HG03066 (cell line): Measurements from ENCODE around the gene LCN1.
"Not testable (repeated sequence)": the region's sequence is repeated elsewhere in the genome, so short reads cannot be mapped to it uniquely, and the experiment has no call there.

Experiments used
- ATAC-seq: cut with Tn5 transposase; IDR thresholded peaks from one replicate; pipeline ENCODE4 v1.9.1; 2021; ENCODE audit warnings: low read depth; ENCODE audit not compliant: unreplicated experiment

LCN1 gene

DNA sequence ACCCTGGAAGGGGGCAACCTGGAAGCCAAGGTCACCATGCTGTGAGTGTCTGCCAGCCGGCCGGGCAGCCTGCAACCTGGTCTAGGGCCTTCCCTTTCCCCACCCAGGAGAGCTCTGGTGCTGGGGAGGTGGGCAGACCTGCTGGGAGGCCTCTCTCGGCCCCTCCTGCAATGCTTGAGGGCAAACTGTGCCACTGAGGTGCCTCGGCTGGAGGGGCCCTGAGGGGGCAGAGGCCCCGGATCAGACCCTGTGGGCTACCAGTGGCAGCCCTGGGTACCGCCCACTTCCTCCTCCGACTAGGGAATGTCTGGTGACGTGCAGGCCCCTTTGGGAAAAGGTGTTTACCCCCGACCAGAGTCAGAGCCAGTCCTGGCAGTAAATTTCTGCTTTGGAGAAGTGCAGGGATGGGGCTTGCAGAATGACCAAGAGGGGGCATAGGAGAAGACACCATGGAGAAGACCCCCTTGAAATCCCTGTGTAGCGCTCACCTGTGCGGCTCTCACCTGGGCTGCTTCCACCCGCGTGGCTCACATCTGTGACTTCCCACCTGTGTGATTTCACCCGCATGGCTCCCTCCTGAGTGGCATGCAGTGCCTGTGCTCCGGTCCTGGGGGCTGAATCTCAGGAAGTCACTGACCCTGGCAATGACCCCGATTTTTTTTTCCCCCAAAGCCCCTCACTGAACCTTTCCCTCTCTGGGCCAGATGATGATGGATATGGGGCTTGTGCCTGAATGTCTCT lies 1.1 kb downstream of the LCN1 start:
- ATAC-seq = no peak

- no peak for ATAC-seq
Measured at GRCh38 chr9:135522931-135523330, 1.7 kb downstream of the LCN1 start.

GRCh38 chr9:135523521-135524129 lies 2.4 kb downstream of the LCN1 start:
- no peak for ATAC-seq

DNA sequence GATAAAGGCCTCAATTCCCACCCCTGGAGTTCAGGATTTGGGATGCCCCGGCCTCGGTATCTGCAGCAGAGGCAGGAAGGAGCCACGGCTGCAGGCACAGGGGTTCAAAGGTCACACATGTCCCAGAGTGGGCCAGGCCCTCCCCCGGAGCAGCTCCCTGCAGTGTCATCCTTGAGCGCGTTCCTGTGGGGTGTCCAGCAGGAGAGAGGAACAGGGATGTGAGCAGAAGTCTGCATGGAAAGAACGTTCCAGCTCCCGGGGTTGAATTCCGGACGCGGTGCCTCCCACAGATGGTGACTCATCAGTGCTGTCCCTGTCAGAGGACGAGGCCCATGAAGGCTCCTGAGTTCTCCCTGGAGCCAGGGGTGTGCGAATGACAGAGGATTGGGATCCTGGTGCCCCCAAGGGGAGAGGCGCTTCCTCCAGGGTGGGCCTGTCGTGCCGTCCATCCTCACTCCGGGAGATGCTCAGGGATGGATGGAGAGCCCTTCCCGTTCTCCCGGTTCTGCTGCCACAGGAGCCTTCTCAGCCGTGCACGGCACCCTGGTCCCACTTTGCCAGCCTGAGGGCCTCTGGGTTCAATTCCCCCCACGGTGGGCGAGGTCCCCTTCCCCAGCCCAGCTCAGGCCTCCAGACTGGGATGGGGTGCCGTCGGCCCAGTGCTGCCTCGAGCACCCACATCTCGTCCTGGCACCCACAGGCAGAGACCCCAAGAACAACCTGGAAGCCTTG lies 3.1 kb downstream of the LCN1 start:
- ATAC-seq = no peak

DNA sequence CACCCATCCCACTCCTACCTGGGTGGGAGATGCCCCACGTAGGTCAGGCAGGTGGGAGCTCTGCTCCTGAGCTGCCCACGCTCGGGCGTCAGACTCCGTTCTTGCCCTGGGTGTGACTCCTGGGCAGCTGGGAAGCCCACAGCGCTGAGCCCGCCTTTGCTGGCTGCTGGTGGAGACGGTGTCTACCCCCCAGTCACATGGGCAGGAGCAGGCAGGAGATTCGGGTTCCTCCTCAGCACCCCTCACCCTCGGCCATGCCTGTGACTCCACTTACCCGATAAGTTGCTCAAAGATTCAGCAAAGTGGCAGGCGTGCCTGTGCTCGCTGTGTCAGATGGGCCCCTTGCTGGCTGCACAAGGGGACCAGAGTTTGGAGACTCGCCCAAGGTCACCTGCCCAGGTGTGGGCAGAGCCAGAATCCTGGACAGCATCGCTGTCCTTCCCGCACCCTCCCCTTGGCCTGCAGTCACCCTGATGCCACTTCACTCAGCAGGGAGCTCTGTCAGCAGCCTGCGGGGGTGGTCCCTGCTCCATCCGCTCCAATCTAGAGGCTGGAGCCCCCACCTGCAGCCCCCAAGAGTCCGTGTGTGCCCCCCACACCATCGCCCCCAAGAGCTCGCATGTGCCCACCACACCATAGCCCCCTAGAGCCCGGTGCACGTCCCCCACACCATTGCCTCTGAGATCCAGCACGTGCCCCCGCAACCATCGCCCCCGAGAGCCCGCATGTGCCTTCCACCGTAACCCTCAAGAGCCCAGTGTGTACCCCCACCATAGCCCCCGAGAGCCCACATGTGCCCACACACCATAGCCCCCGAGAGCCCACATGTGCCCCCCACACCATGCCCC lies 4.2 kb downstream of the LCN1 start:
- no peak for ATAC-seq

GRCh38 chr9:135526089-135526729 lies 5.0 kb downstream of the LCN1 start:
- ATAC-seq = no peak

DNA sequence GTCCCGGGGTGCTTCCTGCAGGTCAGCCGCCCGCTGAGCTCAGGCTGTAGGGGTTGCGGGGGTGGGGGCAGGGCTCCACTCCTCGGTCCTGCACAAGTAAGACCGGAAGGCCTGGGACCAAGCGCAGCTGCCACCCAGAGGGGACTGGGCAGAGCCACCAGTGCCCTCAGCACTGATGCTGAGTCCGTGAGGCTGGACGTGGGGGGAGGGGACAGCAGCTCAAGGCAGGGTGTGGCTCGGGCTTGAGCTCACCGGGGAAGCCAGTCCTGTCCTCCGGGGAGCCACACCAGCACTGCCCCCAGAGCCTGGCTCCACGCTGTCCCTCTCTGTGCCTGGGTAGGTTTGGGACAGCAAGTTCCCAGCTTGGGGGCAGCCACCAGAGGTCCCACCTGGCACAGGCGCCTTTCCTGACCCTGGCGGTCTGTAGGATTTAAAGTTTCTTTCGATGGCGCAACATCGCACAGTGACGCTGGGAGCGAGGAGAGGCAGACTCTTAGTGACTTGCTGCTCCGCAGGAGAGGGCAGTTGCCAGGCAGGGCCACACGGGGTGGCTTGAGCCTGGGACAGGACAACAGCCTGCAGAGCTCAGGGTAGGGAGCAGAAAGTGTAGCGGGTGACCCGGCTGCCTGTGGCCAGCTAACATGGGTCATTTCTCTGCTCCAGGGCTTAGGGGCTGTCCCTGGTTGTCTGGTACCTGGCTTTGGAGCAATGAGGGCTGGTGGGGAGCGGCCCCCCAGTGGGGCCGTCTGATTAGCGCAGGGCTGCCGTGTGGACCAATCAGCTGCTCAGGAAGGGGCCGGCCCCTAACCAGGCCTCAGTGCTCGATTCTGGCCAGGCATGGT lies 5.7 kb downstream of the LCN1 start:
- no peak for ATAC-seq

DNA sequence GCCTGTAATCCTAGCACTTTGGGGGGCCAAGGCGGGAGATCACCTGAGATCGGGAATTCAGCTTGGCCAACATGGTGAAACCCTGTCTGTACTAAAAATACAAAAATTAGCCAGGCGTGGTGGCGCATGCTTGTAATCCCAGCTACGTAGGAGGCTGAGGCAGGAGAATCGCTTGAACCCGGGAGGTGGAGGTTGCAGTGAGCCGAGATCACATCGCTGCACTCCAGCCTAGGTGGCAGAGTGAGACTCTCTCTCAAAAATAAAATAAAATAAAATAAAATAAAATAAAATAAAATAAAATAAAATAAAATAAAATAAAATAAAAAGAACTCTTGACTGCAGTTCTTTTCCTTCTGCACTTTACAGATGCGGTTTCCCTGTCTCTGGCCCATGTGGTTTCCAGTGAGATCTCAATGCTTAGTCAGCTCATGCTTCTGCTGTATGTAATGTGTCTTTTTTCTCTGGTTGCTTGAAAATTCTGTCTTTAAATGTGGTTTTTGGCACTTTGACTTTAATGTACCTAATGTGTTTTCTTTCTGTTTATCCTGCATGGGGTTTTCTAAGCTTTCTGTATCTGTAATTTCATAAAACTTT lies 7.7 kb downstream of the LCN1 start:
- not testable (repeated sequence) for ATAC-seq

GRCh38 chr9:135530146-135530545 lies 8.9 kb downstream of the LCN1 start:
- ATAC-seq = no peak

DNA sequence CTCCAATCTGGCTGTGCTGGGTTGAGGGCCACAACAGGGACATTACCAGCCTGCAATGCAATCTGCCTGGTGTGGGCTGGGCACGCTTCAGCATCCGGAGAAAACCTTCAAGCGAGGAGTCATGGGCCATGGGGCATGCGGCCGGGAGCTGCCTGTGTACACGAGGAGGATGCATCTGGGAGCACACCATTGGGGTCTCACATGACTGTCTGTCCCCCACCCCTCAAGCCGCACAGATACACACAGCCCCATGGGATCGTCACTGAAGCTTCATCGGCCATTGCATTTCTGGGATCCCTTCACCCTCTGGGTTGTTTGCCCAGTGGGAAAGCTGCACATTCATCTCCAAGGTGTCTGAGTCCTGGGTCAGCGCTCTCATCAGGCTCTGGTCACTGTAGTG lies 9.9 kb downstream of the LCN1 start:
- ATAC-seq = no peak

DNA sequence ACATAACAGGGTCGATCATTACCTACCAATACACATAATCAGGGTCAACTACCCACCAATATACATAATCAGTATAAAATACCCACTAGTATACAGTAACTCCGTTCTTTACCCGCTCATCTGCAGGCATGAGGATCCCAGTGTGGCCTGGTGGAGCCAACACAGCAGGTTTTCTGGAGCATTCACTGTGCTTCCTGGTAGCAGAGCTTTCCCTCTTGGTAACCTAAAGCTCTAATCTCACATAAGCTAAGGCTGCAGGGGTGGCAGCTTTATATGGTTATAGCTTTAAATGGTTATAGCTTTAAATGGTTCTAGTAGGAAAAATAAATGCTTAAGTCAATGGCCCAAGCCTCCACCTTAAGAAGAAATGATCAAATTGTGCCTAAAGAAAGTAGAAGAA lies 11.9 kb downstream of the LCN1 start:
- no peak for ATAC-seq

DNA sequence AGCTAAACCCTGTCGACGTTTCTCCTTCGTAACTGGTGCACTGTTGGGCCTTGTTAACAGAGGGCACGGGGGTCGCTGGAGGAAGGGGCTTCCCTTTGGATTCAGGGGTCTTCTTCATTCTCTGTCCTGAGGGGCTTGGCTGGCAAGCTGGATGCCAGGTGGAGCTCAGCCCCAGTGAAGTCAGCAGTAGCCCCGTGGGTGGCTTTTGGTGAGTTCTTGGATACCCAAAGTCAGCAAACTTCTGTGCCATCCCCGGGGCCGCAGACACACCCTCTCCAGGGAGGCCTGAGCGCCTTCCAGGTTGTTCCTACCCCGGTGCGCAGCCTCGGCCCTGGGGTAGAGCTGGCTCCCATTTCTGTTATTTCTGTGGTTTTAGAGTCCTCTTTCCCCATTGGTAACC lies 12.4 kb downstream of the LCN1 start:
- ATAC-seq = no peak

DNA sequence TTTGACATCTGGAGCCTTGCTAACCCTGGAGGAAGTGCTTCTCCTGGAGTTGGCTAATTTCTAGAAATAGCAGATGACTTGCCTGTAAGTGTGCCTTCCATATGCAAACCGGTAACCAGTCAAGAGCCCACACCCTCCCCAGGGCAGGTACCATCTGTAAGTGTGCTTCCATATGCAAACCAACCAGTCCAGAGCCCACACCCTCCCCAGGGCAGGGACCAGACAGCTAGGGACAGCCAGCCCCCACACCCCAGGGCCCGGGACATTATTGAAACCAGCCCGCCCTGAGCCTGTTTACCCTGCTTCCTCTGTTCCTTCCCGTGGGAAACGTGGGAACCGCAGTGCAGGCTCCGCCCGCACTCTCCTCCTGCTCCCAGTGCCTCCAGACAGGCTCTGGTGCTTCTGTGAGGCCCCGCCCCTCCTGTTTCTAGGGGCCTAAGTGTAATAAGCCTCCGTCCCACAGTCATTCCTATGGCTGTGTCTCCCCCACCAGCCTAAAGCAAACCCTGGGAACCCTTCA lies 13.0 kb downstream of the LCN1 start:
- not testable (repeated sequence) for ATAC-seq

DNA sequence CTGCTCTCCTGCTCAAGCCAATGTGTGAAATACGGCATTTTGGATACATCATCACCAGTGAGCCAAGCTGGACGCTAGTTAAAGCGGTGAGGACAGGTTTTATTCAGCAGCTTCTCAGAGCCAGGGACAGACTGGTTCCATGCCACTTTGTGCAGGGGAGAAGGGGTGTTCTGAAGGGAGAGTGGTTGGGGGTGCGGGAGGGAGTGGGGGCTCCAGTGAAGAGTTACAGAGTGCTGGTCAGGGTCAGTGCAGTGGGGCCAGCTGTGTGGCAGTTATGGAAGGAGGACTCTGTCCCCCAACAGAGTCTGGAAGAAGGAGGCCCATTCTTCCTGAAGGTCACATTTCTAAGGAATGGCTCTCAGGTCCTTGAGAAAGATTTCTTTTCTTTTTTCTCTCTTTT lies 13.6 kb downstream of the LCN1 start:
- not testable (repeated sequence) for ATAC-seq

GRCh38 chr9:135535631-135536030 lies 14.4 kb downstream of the LCN1 start:
- not testable (repeated sequence) for ATAC-seq

DNA sequence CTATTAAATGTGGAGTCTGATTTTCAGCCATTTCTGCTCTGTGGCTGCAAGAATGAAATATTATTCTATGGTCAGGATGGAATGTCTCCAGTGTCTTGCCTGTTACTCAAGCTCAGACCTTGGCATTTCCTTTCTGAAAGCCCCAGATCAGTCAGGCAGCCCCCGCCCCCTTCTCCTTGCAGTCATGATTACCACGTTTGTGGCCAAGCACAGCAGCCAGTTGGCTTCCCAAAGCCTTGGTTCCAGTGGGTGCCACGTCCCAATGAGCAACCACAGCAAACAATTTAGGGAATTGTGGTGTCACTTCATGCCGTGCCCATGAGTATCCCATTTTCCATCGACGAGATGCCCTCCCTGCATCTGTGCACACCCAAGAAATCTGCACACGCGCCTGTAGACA lies 15.0 kb downstream of the LCN1 start:
- no peak for ATAC-seq

GRCh38 chr9:135543262-135543894 lies 22.1 kb downstream of the LCN1 start:
- ATAC-seq = not testable (repeated sequence)

GRCh38 chr9:135544981-135545635 lies 23.9 kb downstream of the LCN1 start:
- ATAC-seq = no peak
